ENCODE measurements around the gene COX5B. TPM values are rescaled to one million over a fixed set of nuclear protein-coding genes. Genes with fewer than 3 reads are reported as not detected.
"Not testable (repeated sequence)": the region's sequence is repeated elsewhere in the genome, so short reads cannot be mapped to it uniquely, and the experiment has no call there.

The COX5B gene
- total RNA-seq, 1 donor from 2014 or later, result 148 TPM

- no peaks in the 10 kb centered on the region for H4K20me1 ChIP-seq (ENCODE audit: low read depth)
- H2AFZ ChIP-seq (replicated peaks), result no peak within 1 kb of the TSS
- H3K9me3 Mint-ChIP-seq, result no peaks in the 10 kb centered on the region
- H3K79me2 ChIP-seq (ENCODE audit: low read depth), result no peaks in the 10 kb centered on the region
- H3K27me3 Mint-ChIP-seq (ENCODE audit: insufficient read depth, low read depth), result no peaks in the 10 kb centered on the region
- H3K4me1 ChIP-seq, result no peaks in the 10 kb centered on the region
- peaks cover 4% of the 10 kb centered on the region for H3K4me1 Mint-ChIP-seq
- no peaks in the 10 kb centered on the region for H3K36me3 ChIP-seq
- TF ChIP-seq CTCF (IDR thresholded peaks at IDR 0.05) (no peak), EZH2phosphoT487 (IDR thresholded peaks at IDR 0.05) (no peak), EZH2 (IDR thresholded peaks at IDR 0.05) (no peak)
- H3K27me3 ChIP-seq, result no peaks in the 10 kb centered on the region
- DNase-seq (ENCODE audit: low spot score), result no peak
- no peak within 1 kb of the TSS for H3K4me3 ChIP-seq
- H3K9ac ChIP-seq, result no peak within 1 kb of the TSS
- H3K27ac ChIP-seq, result no peak within 1 kb of the TSS
- no peak within 1 kb of the TSS for H3K27ac Mint-ChIP-seq
- no peak within 1 kb of the TSS for H3K4me2 ChIP-seq
- no peaks in the 10 kb centered on the region for H3K36me3 Mint-ChIP-seq
- no peaks in the 10 kb centered on the region for H3K9me3 ChIP-seq (ENCODE audit: low read depth)
- no peak within 1 kb of the TSS for H3K4me3 Mint-ChIP-seq
- H3F3A ChIP-seq (ENCODE audit: low read depth), result peaks cover 9% of the 10 kb centered on the region
Observed at GRCh38 chr2:97669448-97669847, 23.6 kb downstream of the COX5B start, which contains the start of gene C2orf92. Gene C2orf92 (plus strand): TSS chr2:97669713. CDS start chr2:97669789, 76 bp downstream.

GRCh38 chr2:97670471-97670870 is 24.6 kb downstream of the COX5B start:
- TF ChIP-seq CTCF (IDR thresholded peaks at IDR 0.05), result no peak
- TF ChIP-seq EZH2 (IDR thresholded peaks at IDR 0.05), result no peak
- TF ChIP-seq EZH2phosphoT487 (IDR thresholded peaks at IDR 0.05), result no peak
- Histone ChIP-seq H3K4me1 (no peaks in the 10 kb centered on the region), H3F3A (ENCODE audit: low read depth) (no peaks in the 10 kb centered on the region), H3K9ac (no peak overlapping the region), H3K79me2 (ENCODE audit: low read depth) (no peaks in the 10 kb centered on the region), H3K4me3 (no peak overlapping the region), H3K9me3 (ENCODE audit: low read depth) (no peaks in the 10 kb centered on the region), H3K27ac (no peak overlapping the region), H2AFZ (replicated peaks) (no peak overlapping the region), H3K4me2 (no peak overlapping the region), H3K36me3 (no peaks in the 10 kb centered on the region), H3K27me3 (no peaks in the 10 kb centered on the region), H4K20me1 (ENCODE audit: low read depth) (no peaks in the 10 kb centered on the region)
- Mint-ChIP-seq H3K36me3 (no peaks in the 10 kb centered on the region), H3K4me3 (no peak overlapping the region), H3K9me3 (no peaks in the 10 kb centered on the region), H3K27ac (no peak overlapping the region), H3K27me3 (ENCODE audit: insufficient read depth, low read depth) (no peaks in the 10 kb centered on the region), H3K4me1 (no peaks in the 10 kb centered on the region)
- no peak for DNase-seq (ENCODE audit: low spot score)

DNA sequence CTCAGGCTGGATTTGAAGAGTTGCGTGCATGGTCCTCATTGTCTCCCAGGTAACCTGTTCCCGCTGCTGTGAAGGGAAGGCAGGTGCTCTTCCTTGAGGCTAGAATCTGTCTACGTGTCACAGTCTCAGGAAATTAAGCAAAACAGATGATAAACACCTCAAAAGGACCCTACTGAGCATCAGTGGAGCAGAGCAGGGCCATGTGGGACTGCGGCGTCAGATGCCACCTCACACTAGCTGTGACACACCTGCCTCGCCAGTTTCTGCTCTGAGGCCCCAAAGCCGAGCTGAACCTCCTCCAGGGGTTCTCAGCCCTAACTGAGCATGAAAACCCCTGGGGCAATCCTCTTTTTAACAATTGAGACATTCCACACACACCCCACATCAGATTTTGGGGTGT is 25.7 kb downstream of the COX5B start:
- no peaks in the 10 kb centered on the region for H3K36me3 ChIP-seq
- H3K9ac ChIP-seq, result no peak overlapping the region
- H3F3A ChIP-seq (ENCODE audit: low read depth), result no peaks in the 10 kb centered on the region
- H4K20me1 ChIP-seq (ENCODE audit: low read depth), result no peaks in the 10 kb centered on the region
- H3K27ac Mint-ChIP-seq, result no peak overlapping the region
- H3K36me3 Mint-ChIP-seq, result no peaks in the 10 kb centered on the region
- H3K27me3 ChIP-seq, result no peaks in the 10 kb centered on the region
- no peaks in the 10 kb centered on the region for H3K9me3 Mint-ChIP-seq
- H2AFZ ChIP-seq (replicated peaks), result no peak overlapping the region
- no peak overlapping the region for H3K27ac ChIP-seq
- H3K4me3 Mint-ChIP-seq, result no peak overlapping the region
- H3K4me1 Mint-ChIP-seq, result no peaks in the 10 kb centered on the region
- no peak overlapping the region for H3K4me3 ChIP-seq
- H3K79me2 ChIP-seq (ENCODE audit: low read depth), result no peaks in the 10 kb centered on the region
- no peak for DNase-seq (ENCODE audit: low spot score)
- no peaks in the 10 kb centered on the region for H3K4me1 ChIP-seq
- no peak for TF ChIP-seq CTCF (IDR thresholded peaks at IDR 0.05)
- no peak for TF ChIP-seq EZH2phosphoT487 (IDR thresholded peaks at IDR 0.05)
- no peak for TF ChIP-seq EZH2 (IDR thresholded peaks at IDR 0.05)
- no peak overlapping the region for H3K4me2 ChIP-seq
- H3K27me3 Mint-ChIP-seq (ENCODE audit: insufficient read depth, low read depth), result no peaks in the 10 kb centered on the region
- H3K9me3 ChIP-seq (ENCODE audit: low read depth), result no peaks in the 10 kb centered on the region

DNA sequence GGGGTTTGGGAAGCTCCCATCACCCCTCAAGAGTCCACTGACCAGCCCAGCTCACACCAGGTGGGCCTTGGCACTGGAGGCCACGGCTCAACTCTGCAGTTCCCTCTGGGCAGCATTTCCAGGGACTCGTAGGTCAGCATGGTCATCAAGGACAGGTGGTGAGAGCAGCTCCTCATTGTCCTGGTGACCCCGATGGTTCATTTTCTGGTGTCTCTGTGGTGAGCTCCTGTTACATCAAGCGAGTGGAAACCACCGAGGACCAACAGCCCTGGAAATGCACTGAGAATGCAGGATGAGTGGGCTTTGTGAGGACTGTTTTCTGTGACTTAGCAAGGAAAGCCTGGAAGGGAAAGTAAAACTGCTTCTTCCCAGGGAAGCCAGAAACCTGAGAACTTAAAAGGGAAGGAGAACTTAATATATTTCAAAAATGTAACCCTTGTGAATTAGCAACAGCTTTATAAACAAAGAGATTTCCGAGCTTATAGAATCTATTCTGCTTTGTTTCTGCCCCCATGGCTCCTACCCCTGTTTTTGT is 26.8 kb downstream of the COX5B start:
- not testable (repeated sequence) for H3F3A ChIP-seq (ENCODE audit: low read depth); H3K9ac ChIP-seq; H2AFZ ChIP-seq (replicated peaks); H3K4me1 Mint-ChIP-seq; H3K36me3 ChIP-seq; H3K4me1 ChIP-seq; H3K27ac ChIP-seq; H3K9me3 ChIP-seq (ENCODE audit: low read depth); H3K79me2 ChIP-seq (ENCODE audit: low read depth); H3K27me3 Mint-ChIP-seq (ENCODE audit: insufficient read depth, low read depth); H3K27me3 ChIP-seq; H3K36me3 Mint-ChIP-seq; H3K4me3 Mint-ChIP-seq; H3K4me3 ChIP-seq; H4K20me1 ChIP-seq (ENCODE audit: low read depth); H3K4me2 ChIP-seq; DNase-seq (ENCODE audit: low spot score); H3K9me3 Mint-ChIP-seq
- H3K27ac Mint-ChIP-seq, result peak overlapping the region; percentile 78

All from neural progenitor cell (in vitro differentiated cells).